ENCODE data around the gene SLC2A11. TPM values are rescaled to one million over a fixed set of nuclear protein-coding genes. Genes with fewer than 3 reads are reported as not detected.

SLC2A11 gene
- total and polyA plus RNA-seq, 3 donors from 2014 or later: 14.3 to 22.7 (median 21.8) TPM

DNA sequence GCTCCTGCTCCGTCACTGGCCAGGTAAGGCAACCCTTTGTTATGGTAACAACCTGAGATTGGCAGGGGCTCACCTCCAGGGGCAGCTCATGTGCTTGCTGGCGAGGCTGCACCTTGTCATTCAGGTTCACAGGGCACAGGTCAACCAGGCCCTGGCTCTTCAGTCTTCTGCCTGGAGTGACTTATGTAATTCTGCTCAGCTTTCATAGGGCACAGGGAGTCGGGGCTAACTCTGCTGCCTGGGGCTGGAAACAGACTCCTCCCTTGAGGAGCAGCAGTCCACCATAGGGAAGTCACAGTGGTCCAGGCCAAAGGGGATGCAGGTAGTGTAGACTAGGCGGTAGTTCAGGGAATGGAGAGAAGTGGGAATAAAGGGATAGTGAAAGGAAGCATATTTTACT, 35.0 kb downstream of the SLC2A11 start:
- intact Hi-C loops (cut with DNase I; ENCODE audit: low total_unique reads): no loop called here
- TF ChIP-seq POLR2A (IDR thresholded peaks at IDR 0.05): no peak
- TF ChIP-seq, protein P1, sequence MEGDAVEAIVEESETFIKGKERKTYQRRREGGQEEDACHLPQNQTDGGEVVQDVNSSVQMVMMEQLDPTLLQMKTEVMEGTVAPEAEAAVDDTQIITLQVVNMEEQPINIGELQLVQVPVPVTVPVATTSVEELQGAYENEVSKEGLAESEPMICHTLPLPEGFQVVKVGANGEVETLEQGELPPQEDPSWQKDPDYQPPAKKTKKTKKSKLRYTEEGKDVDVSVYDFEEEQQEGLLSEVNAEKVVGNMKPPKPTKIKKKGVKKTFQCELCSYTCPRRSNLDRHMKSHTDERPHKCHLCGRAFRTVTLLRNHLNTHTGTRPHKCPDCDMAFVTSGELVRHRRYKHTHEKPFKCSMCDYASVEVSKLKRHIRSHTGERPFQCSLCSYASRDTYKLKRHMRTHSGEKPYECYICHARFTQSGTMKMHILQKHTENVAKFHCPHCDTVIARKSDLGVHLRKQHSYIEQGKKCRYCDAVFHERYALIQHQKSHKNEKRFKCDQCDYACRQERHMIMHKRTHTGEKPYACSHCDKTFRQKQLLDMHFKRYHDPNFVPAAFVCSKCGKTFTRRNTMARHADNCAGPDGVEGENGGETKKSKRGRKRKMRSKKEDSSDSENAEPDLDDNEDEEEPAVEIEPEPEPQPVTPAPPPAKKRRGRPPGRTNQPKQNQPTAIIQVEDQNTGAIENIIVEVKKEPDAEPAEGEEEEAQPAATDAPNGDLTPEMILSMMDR (IDR thresholded peaks at IDR 0.05): no peak
- Histone ChIP-seq H3K27me3 (no peaks in the 10 kb centered on the region), H3K4me3 (no peak overlapping the region), H3K27ac (peak overlapping the region in 1 of 2 donors; percentile 39), H3K4me1 (peaks cover 25% of the 10 kb centered on the region), H3K36me3 (ENCODE audit: low read depth, missing control alignments) (no peaks in the 10 kb centered on the region), H3K9me3 (no peaks in the 10 kb centered on the region)
- no peak for DNase-seq
- WGBS, 2 donors: 51 to 84% methylated on average over 4 of the region's 4 CpGs

DNA sequence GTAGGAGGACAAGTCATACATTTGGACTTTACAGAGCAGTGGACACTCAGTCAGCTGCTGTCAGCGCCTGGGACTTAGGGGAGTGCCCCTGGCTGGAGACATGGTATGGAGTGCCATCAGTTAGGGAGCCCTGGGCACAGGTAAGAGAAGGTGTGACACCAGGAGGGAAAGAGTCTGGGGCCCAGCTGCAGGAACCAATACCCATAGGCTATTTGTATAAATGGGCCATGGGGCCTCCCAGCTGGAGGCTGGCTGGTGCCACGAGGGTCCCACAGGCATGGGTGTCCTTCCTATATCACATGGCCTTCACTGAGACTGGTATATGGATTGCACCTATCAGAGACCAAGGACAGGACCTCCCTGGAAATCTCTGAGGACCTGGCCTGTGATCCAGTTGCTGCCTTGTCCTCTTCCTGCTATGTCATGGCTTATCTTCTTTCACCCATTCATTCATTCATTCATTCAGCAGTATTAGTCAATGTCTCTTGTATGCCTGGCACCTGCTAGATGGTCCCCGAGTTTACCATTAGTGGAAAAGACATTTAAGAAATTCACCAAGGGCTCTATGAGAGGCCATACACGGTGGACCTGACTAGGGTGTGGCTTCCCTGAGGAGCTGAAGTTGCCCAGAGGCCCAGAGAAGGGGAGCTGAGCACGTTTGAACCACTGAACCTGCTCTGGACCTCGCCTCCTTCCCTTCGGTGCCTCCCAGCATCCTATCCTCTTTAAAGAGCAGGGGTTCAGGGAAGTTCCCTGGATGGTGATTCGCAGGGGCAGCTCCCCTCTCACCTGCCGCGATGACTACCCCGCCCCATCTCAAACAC, 35.7 kb downstream of the SLC2A11 start:
- no peaks in the 10 kb centered on the region for H3K9me3 ChIP-seq
- TF ChIP-seq, protein P1 (IDR thresholded peaks at IDR 0.05): no peak
- TF ChIP-seq POLR2A (IDR thresholded peaks at IDR 0.05): no peak
- peak overlapping the region; percentile 78 to 98 for H3K4me3 ChIP-seq
- H3K4me1 ChIP-seq: peaks cover 25% of the 10 kb centered on the region
- no peaks in the 10 kb centered on the region for H3K27me3 ChIP-seq
- DNase-seq: no peak
- peak overlapping the region; percentile 97 to 98 for H3K27ac ChIP-seq
- H3K36me3 ChIP-seq (ENCODE audit: low read depth, missing control alignments): no peaks in the 10 kb centered on the region
- 35 to 41% methylated on average over 5 to 11 of the region's 11 CpGs for WGBS, 2 donors
- intact Hi-C loops (cut with DNase I; ENCODE audit: low total_unique reads): no loop called here

DNA sequence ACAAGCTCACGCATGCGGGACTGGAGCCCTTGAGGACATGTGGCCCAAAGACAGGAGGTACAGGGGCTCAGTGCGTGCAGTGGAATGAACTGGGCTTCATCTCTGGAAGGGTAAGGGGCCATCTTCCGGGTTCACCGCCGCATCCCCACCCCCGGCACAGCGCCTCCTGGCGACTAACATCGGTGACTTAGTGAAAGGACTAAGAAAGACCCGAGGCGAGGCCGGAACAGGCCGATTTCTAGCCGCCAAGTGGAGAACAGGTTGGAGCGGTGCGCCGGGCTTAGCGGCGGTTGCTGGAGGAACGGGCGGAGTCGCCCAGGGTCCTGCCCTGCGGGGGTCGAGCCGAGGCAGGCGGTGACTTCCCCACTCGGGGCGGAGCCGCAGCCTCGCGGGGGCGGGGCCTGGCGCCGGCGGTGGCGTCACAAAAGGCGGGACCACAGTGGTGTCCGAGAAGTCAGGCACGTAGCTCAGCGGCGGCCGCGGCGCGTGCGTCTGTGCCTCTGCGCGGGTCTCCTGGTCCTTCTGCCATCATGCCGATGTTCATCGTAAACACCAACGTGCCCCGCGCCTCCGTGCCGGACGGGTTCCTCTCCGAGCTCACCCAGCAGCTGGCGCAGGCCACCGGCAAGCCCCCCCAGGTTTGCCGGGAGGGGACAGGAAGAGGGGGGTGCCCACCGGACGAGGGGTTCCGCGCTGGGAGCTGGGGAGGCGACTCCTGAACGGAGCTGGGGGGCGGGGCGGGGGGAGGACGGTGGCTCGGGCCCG, 36.5 kb downstream of the SLC2A11 start, which contains the start of gene MIF:
Gene MIF, plus strand, starts transcription at position 439 of the 765 bp plus-strand sequence. Its CDS starts 92 bp downstream, at position 531.
- 0 to 2% methylated on average over 7 to 67 of the region's 72 CpGs for WGBS, 2 donors
- Histone ChIP-seq H3K4me3 (peak within 1 kb of the TSS; percentile 78 to 98), H3K9me3 (no peaks in the 10 kb centered on the region), H3K27ac (peak within 1 kb of the TSS; percentile 97 to 98), H3K36me3 (ENCODE audit: low read depth, missing control alignments) (no peaks in the 10 kb centered on the region), H3K27me3 (no peaks in the 10 kb centered on the region), H3K4me1 (peaks cover 19% of the 10 kb centered on the region)
- DNase-seq: peak; percentile 95
- intact Hi-C loops (cut with DNase I; ENCODE audit: low total_unique reads): no loop called here
- TF ChIP-seq, protein P1 (IDR thresholded peaks at IDR 0.05): peak; percentile 59 to 79 (median 75)
- peak; percentile 46 for TF ChIP-seq POLR2A (IDR thresholded peaks at IDR 0.05)

DNA sequence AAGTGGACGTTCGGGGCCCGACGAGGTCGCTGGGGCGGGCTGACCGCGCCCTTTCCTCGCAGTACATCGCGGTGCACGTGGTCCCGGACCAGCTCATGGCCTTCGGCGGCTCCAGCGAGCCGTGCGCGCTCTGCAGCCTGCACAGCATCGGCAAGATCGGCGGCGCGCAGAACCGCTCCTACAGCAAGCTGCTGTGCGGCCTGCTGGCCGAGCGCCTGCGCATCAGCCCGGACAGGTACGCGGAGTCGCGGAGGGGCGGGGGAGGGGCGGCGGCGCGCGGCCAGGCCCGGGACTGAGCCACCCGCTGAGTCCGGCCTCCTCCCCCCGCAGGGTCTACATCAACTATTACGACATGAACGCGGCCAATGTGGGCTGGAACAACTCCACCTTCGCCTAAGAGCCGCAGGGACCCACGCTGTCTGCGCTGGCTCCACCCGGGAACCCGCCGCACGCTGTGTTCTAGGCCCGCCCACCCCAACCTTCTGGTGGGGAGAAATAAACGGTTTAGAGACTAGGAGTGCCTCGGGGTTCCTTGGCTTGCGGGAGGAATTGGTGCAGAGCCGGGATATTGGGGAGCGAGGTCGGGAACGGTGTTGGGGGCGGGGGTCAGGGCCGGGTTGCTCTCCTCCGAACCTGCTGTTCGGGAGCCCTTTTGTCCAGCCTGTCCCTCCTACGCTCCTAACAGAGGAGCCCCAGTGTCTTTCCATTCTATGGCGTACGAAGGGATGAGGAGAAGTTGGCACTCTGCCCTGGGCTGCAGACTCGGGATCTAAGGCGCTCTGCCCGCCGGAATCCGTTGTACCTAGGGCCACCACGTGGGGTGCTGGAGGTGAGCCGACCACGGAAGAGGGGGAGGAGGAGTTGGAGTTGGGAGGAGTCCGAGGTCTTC, 37.3 kb downstream of the SLC2A11 start:
- Histone ChIP-seq H3K36me3 (ENCODE audit: low read depth, missing control alignments) (no peaks in the 10 kb centered on the region), H3K4me1 (peaks cover 19% of the 10 kb centered on the region), H3K9me3 (no peaks in the 10 kb centered on the region), H3K4me3 (peak overlapping the region; percentile 78 to 98), H3K27me3 (no peaks in the 10 kb centered on the region), H3K27ac (peak overlapping the region; percentile 97 to 98)
- DNase-seq: peak; percentile 84
- intact Hi-C loops (cut with DNase I; ENCODE audit: low total_unique reads): no loop called here
- 0% methylated on average over 8 to 48 of the region's 79 CpGs for WGBS, 2 donors
- TF ChIP-seq, protein P1 (IDR thresholded peaks at IDR 0.05): peak in 2 of 3 experiments; percentile 15 to 19
- TF ChIP-seq POLR2A (IDR thresholded peaks at IDR 0.05): no peak
